NCI-H1048 (cell line): ENCODE data around the gene CHSY1.
"Not testable (repeated sequence)": the region's sequence is repeated elsewhere in the genome, so short reads cannot be mapped to it uniquely, and the experiment has no call there.

Experiments
- DNase-seq: peaks from one replicate; lab custom pipeline; 2025; lab: John Stamatoyannopoulos, UW

CHSY1 gene

GRCh38 chr15:101133751-101134261 is 118.0 kb downstream of the CHSY1 start:
- no peak for DNase-seq

GRCh38 chr15:101133181-101133460 is 118.7 kb downstream of the CHSY1 start:
- DNase-seq = no peak

GRCh38 chr15:101132390-101133180 is 119.3 kb downstream of the CHSY1 start:
- DNase-seq = no peak

- DNase-seq = no peak
Observed at GRCh38 chr15:101131489-101132389, 120.1 kb downstream of the CHSY1 start.

GRCh38 chr15:101129851-101130380 is 121.9 kb downstream of the CHSY1 start:
- DNase-seq = no peak

GRCh38 chr15:101128221-101129015 is 123.4 kb downstream of the CHSY1 start:
- DNase-seq = no peak

- DNase-seq = no peak
Observed at GRCh38 chr15:101127506-101128076, 124.3 kb downstream of the CHSY1 start.

GRCh38 chr15:101126618-101127505 is 125.0 kb downstream of the CHSY1 start:
- DNase-seq = no peak

- DNase-seq = not testable (repeated sequence)
Observed at GRCh38 chr15:101125881-101126428, 125.9 kb downstream of the CHSY1 start.
